Measurements from ENCODE around the gene NAALAD2. TPM values are rescaled to one million over a fixed set of nuclear protein-coding genes. Genes with fewer than 3 reads are reported as not detected.
A peak's percentile ranks its signal among the peaks of the same experiment; 100 is the strongest.

The NAALAD2 gene
- polyA plus RNA-seq, 1 donor (not counting 4 experiments of a cell fraction or from before 2014, with no cell fraction given) = not detected

DNA sequence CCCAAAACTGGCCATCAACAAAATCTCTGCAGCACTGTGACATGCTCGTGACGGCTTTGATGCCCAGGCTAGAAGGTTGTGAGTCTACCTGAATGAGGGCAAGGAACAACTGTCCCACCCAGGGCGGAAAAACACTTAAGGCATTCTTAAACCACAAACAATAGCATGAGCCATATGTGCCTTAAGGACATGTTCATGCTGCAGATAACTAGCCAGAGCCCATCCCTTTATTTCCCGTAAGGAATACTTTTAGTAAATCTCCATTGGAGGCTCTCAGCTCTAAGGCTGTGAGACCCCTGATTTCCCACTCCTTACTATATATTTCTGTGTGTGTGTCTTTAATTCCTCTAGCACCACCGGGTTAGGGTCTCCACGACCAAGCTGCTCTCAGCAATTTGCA, 85.0 kb downstream of the NAALAD2 start:
- Histone ChIP-seq H3K27me3 (ENCODE audit: control insufficient read depth, extremely low read depth, insufficient read depth, low read length) (no peaks in the 10 kb centered on the region), H3K36me3 (ENCODE audit: control insufficient read depth in 2 of 2, extremely low read depth in 1 of 2, insufficient read depth in 2 of 2, low read length in 2 of 2) (peaks cover 0 to 10% of the 10 kb centered on the region in 2 experiments), H3K4me1 (ENCODE audit: control insufficient read depth, extremely low read depth, insufficient read depth, low read length) (peaks cover 28% of the 10 kb centered on the region), H3K79me2 (ENCODE audit: control insufficient read depth, insufficient read depth, low read length) (peaks cover 90% of the 10 kb centered on the region), H3K4me2 (ENCODE audit: control insufficient read depth, extremely low read depth, insufficient read depth, low read depth, low read length) (peak overlapping the region; percentile 88), H3K27ac (ENCODE audit: control insufficient read depth, insufficient read depth, low read length) (no peak overlapping the region), H4K20me1 (ENCODE audit: control insufficient read depth, extremely low read depth, insufficient read depth, low read length) (peaks cover 32% of the 10 kb centered on the region), H3K9me3 (ENCODE audit: control insufficient read depth, low read depth, low read length) (peaks cover 2% of the 10 kb centered on the region), H3K9ac (ENCODE audit: control insufficient read depth, extremely low read depth, insufficient read depth, low read length) (no peak overlapping the region), H2AFZ (ENCODE audit: control insufficient read depth, low read length) (no peak overlapping the region), H3K9me1 (ENCODE audit: control insufficient read depth, extremely low read depth, insufficient read depth, low read length) (peaks cover 2% of the 10 kb centered on the region), H3K4me3 (ENCODE audit: control insufficient read depth in 2 of 3, extremely low read depth in 1 of 3, insufficient read depth in 2 of 3, low read depth in 1 of 3, low read length in 3 of 3) (peak overlapping the region in 1 of 3 experiments; percentile 35)
- DNase-seq (ENCODE audit: low read depth, low spot score) = no peak
- dilution Hi-C loops (cut with MboI; ENCODE audit: extremely low pct_ligation_motif_present, low sequenced_read_pairs) = no loop called here
- no peak for FAIRE-seq
- TF ChIP-seq, protein P1, sequence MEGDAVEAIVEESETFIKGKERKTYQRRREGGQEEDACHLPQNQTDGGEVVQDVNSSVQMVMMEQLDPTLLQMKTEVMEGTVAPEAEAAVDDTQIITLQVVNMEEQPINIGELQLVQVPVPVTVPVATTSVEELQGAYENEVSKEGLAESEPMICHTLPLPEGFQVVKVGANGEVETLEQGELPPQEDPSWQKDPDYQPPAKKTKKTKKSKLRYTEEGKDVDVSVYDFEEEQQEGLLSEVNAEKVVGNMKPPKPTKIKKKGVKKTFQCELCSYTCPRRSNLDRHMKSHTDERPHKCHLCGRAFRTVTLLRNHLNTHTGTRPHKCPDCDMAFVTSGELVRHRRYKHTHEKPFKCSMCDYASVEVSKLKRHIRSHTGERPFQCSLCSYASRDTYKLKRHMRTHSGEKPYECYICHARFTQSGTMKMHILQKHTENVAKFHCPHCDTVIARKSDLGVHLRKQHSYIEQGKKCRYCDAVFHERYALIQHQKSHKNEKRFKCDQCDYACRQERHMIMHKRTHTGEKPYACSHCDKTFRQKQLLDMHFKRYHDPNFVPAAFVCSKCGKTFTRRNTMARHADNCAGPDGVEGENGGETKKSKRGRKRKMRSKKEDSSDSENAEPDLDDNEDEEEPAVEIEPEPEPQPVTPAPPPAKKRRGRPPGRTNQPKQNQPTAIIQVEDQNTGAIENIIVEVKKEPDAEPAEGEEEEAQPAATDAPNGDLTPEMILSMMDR (optimal IDR thresholded peaks at IDR 0.05 in 1 of 3, IDR thresholded peaks at IDR 0.05 in 1 of 3, conservative IDR thresholded peaks at IDR 0.05 in 1 of 3; ENCODE audit: extremely low read depth in 1 of 3, insufficient read depth in 2 of 3, low read length in 3 of 3) = no peak
- TF ChIP-seq EZH2 (IDR thresholded peaks at IDR 0.05; ENCODE audit: low read length) = no peak

DNA sequence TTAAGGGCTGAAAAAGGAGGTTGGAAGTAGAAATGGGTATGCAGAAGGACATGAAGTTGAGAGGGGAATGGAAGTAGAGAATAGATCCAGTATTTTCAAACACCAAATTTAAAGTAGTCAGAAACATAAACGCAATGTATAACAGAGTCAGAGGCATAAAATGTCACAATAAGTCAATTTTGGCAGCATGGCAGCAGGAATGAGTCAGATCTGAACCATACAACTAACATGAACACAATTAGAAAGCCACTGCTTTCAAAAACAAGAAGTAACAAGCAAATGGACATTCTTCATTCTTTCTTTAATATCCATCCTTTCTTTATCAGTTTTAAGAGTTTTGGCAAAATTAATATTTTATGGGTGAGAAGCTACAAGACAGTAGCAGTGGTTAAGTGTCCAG, 85.9 kb downstream of the NAALAD2 start:
- H3K4me3 ChIP-seq (ENCODE audit: control insufficient read depth in 2 of 3, extremely low read depth in 1 of 3, insufficient read depth in 2 of 3, low read depth in 1 of 3, low read length in 3 of 3) = peak overlapping the region in 2 of 3 experiments; percentile 90 to 97
- H3K4me2 ChIP-seq (ENCODE audit: control insufficient read depth, extremely low read depth, insufficient read depth, low read depth, low read length) = peak overlapping the region; percentile 88
- H3K36me3 ChIP-seq (ENCODE audit: control insufficient read depth in 2 of 2, extremely low read depth in 1 of 2, insufficient read depth in 2 of 2, low read length in 2 of 2) = peaks cover 0 to 10% of the 10 kb centered on the region in 2 experiments
- H3K27ac ChIP-seq (ENCODE audit: control insufficient read depth, insufficient read depth, low read length) = peak overlapping the region; percentile 8
- no peak for FAIRE-seq
- peaks cover 28% of the 10 kb centered on the region for H3K4me1 ChIP-seq (ENCODE audit: control insufficient read depth, extremely low read depth, insufficient read depth, low read length)
- peaks cover 81% of the 10 kb centered on the region for H3K79me2 ChIP-seq (ENCODE audit: control insufficient read depth, insufficient read depth, low read length)
- dilution Hi-C loops (cut with MboI; ENCODE audit: extremely low pct_ligation_motif_present, low sequenced_read_pairs) = no loop called here
- peaks cover 2% of the 10 kb centered on the region for H3K9me1 ChIP-seq (ENCODE audit: control insufficient read depth, extremely low read depth, insufficient read depth, low read length)
- TF ChIP-seq, protein P1 (optimal IDR thresholded peaks at IDR 0.05 in 1 of 3, IDR thresholded peaks at IDR 0.05 in 1 of 3, conservative IDR thresholded peaks at IDR 0.05 in 1 of 3; ENCODE audit: extremely low read depth in 1 of 3, insufficient read depth in 2 of 3, low read length in 3 of 3) = no peak
- no peak for TF ChIP-seq EZH2 (IDR thresholded peaks at IDR 0.05; ENCODE audit: low read length)
- H3K27me3 ChIP-seq (ENCODE audit: control insufficient read depth, extremely low read depth, insufficient read depth, low read length) = no peaks in the 10 kb centered on the region
- DNase-seq (ENCODE audit: low read depth, low spot score) = no peak
- peaks cover 2% of the 10 kb centered on the region for H3K9me3 ChIP-seq (ENCODE audit: control insufficient read depth, low read depth, low read length)
- H4K20me1 ChIP-seq (ENCODE audit: control insufficient read depth, extremely low read depth, insufficient read depth, low read length) = peaks cover 32% of the 10 kb centered on the region
- H3K9ac ChIP-seq (ENCODE audit: control insufficient read depth, extremely low read depth, insufficient read depth, low read length) = no peak overlapping the region
- H2AFZ ChIP-seq (ENCODE audit: control insufficient read depth, low read length) = no peak overlapping the region

Data from keratinocyte (primary cell).